Measurements from ENCODE around the gene MRPL53.

Gene MRPL53

GRCh38 chr2:74495440-74495839, 23.0 kb upstream of the MRPL53 start:
- H3K27me3 ChIP-seq (ENCODE audit: low read depth, low read length), result no peaks in the 10 kb centered on the region
- no peak for TF ChIP-seq EZH2phosphoT487 (IDR thresholded peaks at IDR 0.05; ENCODE audit: low read depth)
- TF ChIP-seq, protein P1, sequence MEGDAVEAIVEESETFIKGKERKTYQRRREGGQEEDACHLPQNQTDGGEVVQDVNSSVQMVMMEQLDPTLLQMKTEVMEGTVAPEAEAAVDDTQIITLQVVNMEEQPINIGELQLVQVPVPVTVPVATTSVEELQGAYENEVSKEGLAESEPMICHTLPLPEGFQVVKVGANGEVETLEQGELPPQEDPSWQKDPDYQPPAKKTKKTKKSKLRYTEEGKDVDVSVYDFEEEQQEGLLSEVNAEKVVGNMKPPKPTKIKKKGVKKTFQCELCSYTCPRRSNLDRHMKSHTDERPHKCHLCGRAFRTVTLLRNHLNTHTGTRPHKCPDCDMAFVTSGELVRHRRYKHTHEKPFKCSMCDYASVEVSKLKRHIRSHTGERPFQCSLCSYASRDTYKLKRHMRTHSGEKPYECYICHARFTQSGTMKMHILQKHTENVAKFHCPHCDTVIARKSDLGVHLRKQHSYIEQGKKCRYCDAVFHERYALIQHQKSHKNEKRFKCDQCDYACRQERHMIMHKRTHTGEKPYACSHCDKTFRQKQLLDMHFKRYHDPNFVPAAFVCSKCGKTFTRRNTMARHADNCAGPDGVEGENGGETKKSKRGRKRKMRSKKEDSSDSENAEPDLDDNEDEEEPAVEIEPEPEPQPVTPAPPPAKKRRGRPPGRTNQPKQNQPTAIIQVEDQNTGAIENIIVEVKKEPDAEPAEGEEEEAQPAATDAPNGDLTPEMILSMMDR (IDR thresholded peaks at IDR 0.05; ENCODE audit: low read depth, low read length), result no peak
- no peak overlapping the region for H3K9ac ChIP-seq (ENCODE audit: low read length)
- peaks cover 17% of the 10 kb centered on the region for H3K36me3 ChIP-seq (replicated peaks; ENCODE audit: low read depth, low read length)
- no peak overlapping the region for H3K27ac ChIP-seq (ENCODE audit: low read length)
- H3K9me3 ChIP-seq (ENCODE audit: insufficient read depth, low read length), result no peaks in the 10 kb centered on the region
- no peaks in the 10 kb centered on the region for H3K4me1 ChIP-seq (ENCODE audit: low read length)
- no peak overlapping the region for H2AFZ ChIP-seq (ENCODE audit: low read depth, low read length)
- H3K4me2 ChIP-seq (ENCODE audit: low read length), result no peak overlapping the region
- H3K4me3 ChIP-seq (ENCODE audit: low read length), result no peak overlapping the region
- H4K20me1 ChIP-seq (ENCODE audit: insufficient read depth, low read length), result no peaks in the 10 kb centered on the region
- H3K79me2 ChIP-seq (ENCODE audit: low read length), result no peaks in the 10 kb centered on the region

DNA sequence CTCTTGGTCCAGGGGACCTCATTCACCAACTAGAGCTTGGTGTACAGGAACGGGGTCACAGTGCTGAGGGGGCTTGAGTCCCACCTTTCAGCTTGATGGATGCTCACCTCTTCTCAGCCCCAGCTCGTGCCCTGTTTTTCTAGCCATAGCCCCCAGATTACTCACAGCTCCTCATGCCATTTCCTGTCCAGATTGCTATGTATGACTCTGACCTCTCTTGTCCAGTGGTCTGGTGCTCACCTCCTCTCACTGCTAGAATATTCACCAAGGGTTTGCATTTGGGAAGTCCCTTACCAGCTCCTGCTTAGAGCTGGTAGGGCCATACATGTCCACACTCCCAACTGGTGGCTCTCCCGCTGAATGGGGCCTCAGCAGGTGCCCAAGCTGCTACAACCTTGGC, 21.1 kb upstream of the MRPL53 start:
- H3K27ac ChIP-seq (ENCODE audit: low read length), result no peak overlapping the region
- no peaks in the 10 kb centered on the region for H3K9me3 ChIP-seq (ENCODE audit: insufficient read depth, low read length)
- no peak overlapping the region for H3K4me3 ChIP-seq (ENCODE audit: low read length)
- H4K20me1 ChIP-seq (ENCODE audit: insufficient read depth, low read length), result no peaks in the 10 kb centered on the region
- no peaks in the 10 kb centered on the region for H3K27me3 ChIP-seq (ENCODE audit: low read depth, low read length)
- no peak overlapping the region for H2AFZ ChIP-seq (ENCODE audit: low read depth, low read length)
- no peaks in the 10 kb centered on the region for H3K79me2 ChIP-seq (ENCODE audit: low read length)
- TF ChIP-seq, protein P1 (IDR thresholded peaks at IDR 0.05; ENCODE audit: low read depth, low read length), result no peak
- TF ChIP-seq EZH2phosphoT487 (IDR thresholded peaks at IDR 0.05; ENCODE audit: low read depth), result no peak
- H3K9ac ChIP-seq (ENCODE audit: low read length), result no peak overlapping the region
- peaks cover 17% of the 10 kb centered on the region for H3K36me3 ChIP-seq (replicated peaks; ENCODE audit: low read depth, low read length)
- H3K4me2 ChIP-seq (ENCODE audit: low read length), result no peak overlapping the region
- no peaks in the 10 kb centered on the region for H3K4me1 ChIP-seq (ENCODE audit: low read length)

- Histone ChIP-seq H3K27ac (ENCODE audit: low read length) (no peak overlapping the region), H3K79me2 (ENCODE audit: low read length) (no peaks in the 10 kb centered on the region), H3K36me3 (replicated peaks; ENCODE audit: low read depth, low read length) (peaks cover 17% of the 10 kb centered on the region), H3K9me3 (ENCODE audit: insufficient read depth, low read length) (no peaks in the 10 kb centered on the region), H3K9ac (ENCODE audit: low read length) (no peak overlapping the region), H2AFZ (ENCODE audit: low read depth, low read length) (no peak overlapping the region), H3K27me3 (ENCODE audit: low read depth, low read length) (no peaks in the 10 kb centered on the region), H3K4me2 (ENCODE audit: low read length) (no peak overlapping the region), H4K20me1 (ENCODE audit: insufficient read depth, low read length) (no peaks in the 10 kb centered on the region), H3K4me3 (ENCODE audit: low read length) (no peak overlapping the region), H3K4me1 (ENCODE audit: low read length) (no peaks in the 10 kb centered on the region)
- TF ChIP-seq, protein P1 (IDR thresholded peaks at IDR 0.05; ENCODE audit: low read depth, low read length), result no peak
- no peak for TF ChIP-seq EZH2phosphoT487 (IDR thresholded peaks at IDR 0.05; ENCODE audit: low read depth)
These were observed 19.4 kb upstream of the MRPL53 start for GRCh38 chr2:74491648-74492544.

- no peaks in the 10 kb centered on the region for H3K9me3 ChIP-seq (ENCODE audit: insufficient read depth, low read length)
- peaks cover 20% of the 10 kb centered on the region for H3K36me3 ChIP-seq (replicated peaks; ENCODE audit: low read depth, low read length)
- H3K4me2 ChIP-seq (ENCODE audit: low read length), result no peak overlapping the region
- no peak overlapping the region for H2AFZ ChIP-seq (ENCODE audit: low read depth, low read length)
- no peaks in the 10 kb centered on the region for H3K27me3 ChIP-seq (ENCODE audit: low read depth, low read length)
- no peak overlapping the region for H3K4me3 ChIP-seq (ENCODE audit: low read length)
- no peaks in the 10 kb centered on the region for H4K20me1 ChIP-seq (ENCODE audit: insufficient read depth, low read length)
- no peak overlapping the region for H3K9ac ChIP-seq (ENCODE audit: low read length)
- H3K4me1 ChIP-seq (ENCODE audit: low read length), result no peaks in the 10 kb centered on the region
- no peaks in the 10 kb centered on the region for H3K79me2 ChIP-seq (ENCODE audit: low read length)
- H3K27ac ChIP-seq (ENCODE audit: low read length), result no peak overlapping the region
- no peak for TF ChIP-seq EZH2phosphoT487 (IDR thresholded peaks at IDR 0.05; ENCODE audit: low read depth)
- TF ChIP-seq, protein P1 (IDR thresholded peaks at IDR 0.05; ENCODE audit: low read depth, low read length), result no peak
These were observed 17.4 kb upstream of the MRPL53 start for GRCh38 chr2:74489906-74490305.
